ENCODE results near the gene SEPHS2. TPM values are rescaled to one million over a fixed set of nuclear protein-coding genes. Genes with fewer than 3 reads are reported as not detected.

Gene SEPHS2
- total RNA-seq, 1 experiment from 2014 or later = 52.6 TPM

- H3K4me1 ChIP-seq (ENCODE audit: insufficient read depth, low read length) = no peaks in the 10 kb centered on the region; the same call in 1 of the 2 replicates
- Mint-ChIP-seq H3K9me3 (no peaks in the 10 kb centered on the region; a peak in 1 of 5 replicates), H3K4me3 (no peak overlapping the region), H3K36me3 (ENCODE audit: insufficient read depth in 1 of 3, low read depth in 3 of 3) (peaks cover 9 to 33% (median 20%) of the 10 kb centered on the region in 3 experiments; a peak in 6 of 7 replicates), H3K4me1 (peaks cover 34 to 47% of the 10 kb centered on the region in 2 experiments), H3K27ac (0 out of 7 replicates have a peak overlapping the region, but pooled peaks of 1 of the 3 experiments have one; percentile 77), H3K27me3 (ENCODE audit: low read depth) (peaks cover 2% of the 10 kb centered on the region)
- no peaks in the 10 kb centered on the region for H3K9me3 ChIP-seq (ENCODE audit: control insufficient read depth, low read depth, low read length)
- H3K23ac ChIP-seq (ENCODE audit: insufficient read length, low read depth, low read length) = no peak overlapping the region
- WGBS (ENCODE audit: extremely low coverage, insufficient read length, low lambda C conversion rate) = no CpG with 5 or more reads among the region's 42 CpGs
- H4K91ac ChIP-seq (ENCODE audit: insufficient read length, low read depth, low read length) = no peak overlapping the region
- H2BK12ac ChIP-seq (ENCODE audit: insufficient read length, low read depth, low read length) = no peak overlapping the region
- no peak overlapping the region for H4K8ac ChIP-seq (replicated peaks; ENCODE audit: insufficient read length, low read depth, low read length)
- no peak for TF ChIP-seq CTCF (conservative IDR thresholded peaks at IDR 0.05)
- H3K4me2 ChIP-seq (ENCODE audit: insufficient read depth, insufficient read length, low read length) = no peak overlapping the region
- no peak overlapping the region for H2AK5ac ChIP-seq (ENCODE audit: insufficient read length, low read length)
- no peak overlapping the region for H3K27ac ChIP-seq (ENCODE audit: insufficient read length, low read depth, low read length)
- no peak overlapping the region for H2BK120ac ChIP-seq (ENCODE audit: low read depth, low read length, poor library complexity, severe bottlenecking)
- H3K56ac ChIP-seq (ENCODE audit: insufficient read length, low read depth, low read length) = no peak overlapping the region
- no peak overlapping the region for H3T11ph ChIP-seq (ENCODE audit: low read length)
- H2BK15ac ChIP-seq (ENCODE audit: low read depth, low read length) = no peak overlapping the region
- H4K20me1 ChIP-seq (ENCODE audit: control insufficient read depth, insufficient read depth, insufficient read length) = no peaks in the 10 kb centered on the region
- no peaks in the 10 kb centered on the region for H3K79me1 ChIP-seq (ENCODE audit: insufficient read depth, low read depth, low read length, poor library complexity, severe bottlenecking)
- peaks cover 22% of the 10 kb centered on the region for H3K23me2 ChIP-seq (ENCODE audit: insufficient read length, low read depth, low read length, poor library complexity, severe bottlenecking)
- no peaks in the 10 kb centered on the region for H3K27me3 ChIP-seq (ENCODE audit: insufficient read depth, low read length)
- H2BK5ac ChIP-seq (ENCODE audit: insufficient read length, low read length) = no peak overlapping the region
- peaks cover 4% of the 10 kb centered on the region; the same call in 1 of the 2 replicates for H3K79me2 ChIP-seq (ENCODE audit: insufficient read depth, low read length)
- no peak for DNase-seq
- H2AFZ ChIP-seq (ENCODE audit: low read length) = no peak overlapping the region
- no peak overlapping the region for H3K4ac ChIP-seq (ENCODE audit: low read depth, low read length)
- no peak overlapping the region for H3K14ac ChIP-seq (ENCODE audit: insufficient read depth, low read length)
- no peak overlapping the region for H2BK20ac ChIP-seq (ENCODE audit: low read depth, low read length, poor library complexity, severe bottlenecking)
- no peak overlapping the region for H3K9ac ChIP-seq (ENCODE audit: extremely low read depth, insufficient read length, low read length)
- no peak overlapping the region for H4K5ac ChIP-seq (ENCODE audit: insufficient read length, low read depth, low read length)
- H3K18ac ChIP-seq (ENCODE audit: insufficient read length, low read depth, low read length) = no peak overlapping the region
These were observed 47.7 kb downstream of the SEPHS2 start for GRCh38 chr16:30397776-30398660.
